ENCODE data around the gene INPP5F. TPM values are rescaled to one million over a fixed set of nuclear protein-coding genes. Genes with fewer than 3 reads are reported as not detected.
A peak's percentile ranks its signal among the peaks of the same experiment; 100 is the strongest.

The INPP5F gene
- polyA plus RNA-seq, 1 of the 3 experiments (the other 2 are of a cell fraction): 7.8 TPM

DNA sequence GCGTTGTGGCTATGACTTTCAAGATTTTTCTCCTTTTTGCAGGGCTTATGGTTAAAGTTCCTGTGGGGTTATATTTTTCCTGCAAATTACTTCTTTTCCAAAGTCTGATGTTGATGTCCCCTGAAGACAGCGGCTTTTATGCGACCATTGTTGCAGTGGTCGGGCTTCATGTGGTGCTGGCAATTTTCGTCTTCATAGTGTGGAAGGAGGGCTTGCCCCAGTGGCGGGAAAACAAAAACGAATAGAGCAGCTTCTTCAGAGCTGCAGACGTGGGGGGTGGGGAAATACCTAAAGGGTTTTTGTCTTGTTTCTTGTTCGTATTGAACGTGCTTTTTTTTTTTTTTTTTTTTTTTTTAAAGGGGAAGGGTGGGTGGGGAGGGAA lies 93.0 kb downstream of the INPP5F start:
- TF ChIP-seq YY1 (IDR thresholded peaks at IDR 0.05; ENCODE audit: low read depth): no peak
- TF ChIP-seq TCF12 (IDR thresholded peaks at IDR 0.05): no peak
- no peak for TF ChIP-seq FOXJ3 (CRISPR knock-in tag; IDR thresholded peaks at IDR 0.05)
- TF ChIP-seq, protein P1, sequence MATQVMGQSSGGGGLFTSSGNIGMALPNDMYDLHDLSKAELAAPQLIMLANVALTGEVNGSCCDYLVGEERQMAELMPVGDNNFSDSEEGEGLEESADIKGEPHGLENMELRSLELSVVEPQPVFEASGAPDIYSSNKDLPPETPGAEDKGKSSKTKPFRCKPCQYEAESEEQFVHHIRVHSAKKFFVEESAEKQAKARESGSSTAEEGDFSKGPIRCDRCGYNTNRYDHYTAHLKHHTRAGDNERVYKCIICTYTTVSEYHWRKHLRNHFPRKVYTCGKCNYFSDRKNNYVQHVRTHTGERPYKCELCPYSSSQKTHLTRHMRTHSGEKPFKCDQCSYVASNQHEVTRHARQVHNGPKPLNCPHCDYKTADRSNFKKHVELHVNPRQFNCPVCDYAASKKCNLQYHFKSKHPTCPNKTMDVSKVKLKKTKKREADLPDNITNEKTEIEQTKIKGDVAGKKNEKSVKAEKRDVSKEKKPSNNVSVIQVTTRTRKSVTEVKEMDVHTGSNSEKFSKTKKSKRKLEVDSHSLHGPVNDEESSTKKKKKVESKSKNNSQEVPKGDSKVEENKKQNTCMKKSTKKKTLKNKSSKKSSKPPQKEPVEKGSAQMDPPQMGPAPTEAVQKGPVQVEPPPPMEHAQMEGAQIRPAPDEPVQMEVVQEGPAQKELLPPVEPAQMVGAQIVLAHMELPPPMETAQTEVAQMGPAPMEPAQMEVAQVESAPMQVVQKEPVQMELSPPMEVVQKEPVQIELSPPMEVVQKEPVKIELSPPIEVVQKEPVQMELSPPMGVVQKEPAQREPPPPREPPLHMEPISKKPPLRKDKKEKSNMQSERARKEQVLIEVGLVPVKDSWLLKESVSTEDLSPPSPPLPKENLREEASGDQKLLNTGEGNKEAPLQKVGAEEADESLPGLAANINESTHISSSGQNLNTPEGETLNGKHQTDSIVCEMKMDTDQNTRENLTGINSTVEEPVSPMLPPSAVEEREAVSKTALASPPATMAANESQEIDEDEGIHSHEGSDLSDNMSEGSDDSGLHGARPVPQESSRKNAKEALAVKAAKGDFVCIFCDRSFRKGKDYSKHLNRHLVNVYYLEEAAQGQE (IDR thresholded peaks at IDR 0.05; ENCODE audit: low read depth, low read length): no peak
- TF ChIP-seq MEF2A (IDR thresholded peaks at IDR 0.05; ENCODE audit: borderline replicate concordance, low read depth): no peak
- TF ChIP-seq, protein P2, sequence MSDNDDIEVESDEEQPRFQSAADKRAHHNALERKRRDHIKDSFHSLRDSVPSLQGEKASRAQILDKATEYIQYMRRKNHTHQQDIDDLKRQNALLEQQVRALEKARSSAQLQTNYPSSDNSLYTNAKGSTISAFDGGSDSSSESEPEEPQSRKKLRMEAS (IDR thresholded peaks at IDR 0.05; ENCODE audit: low read depth): no peak
- no peak for TF ChIP-seq POLR2AphosphoS5 (IDR thresholded peaks at IDR 0.05; ENCODE audit: low read depth, low read length)
- TF ChIP-seq MXI1 (IDR thresholded peaks at IDR 0.05; ENCODE audit: low read depth, low read length): no peak
- TF ChIP-seq GATA2 (CRISPR knock-in tag; IDR thresholded peaks at IDR 0.05): no peak
- TF ChIP-seq, protein P3, sequence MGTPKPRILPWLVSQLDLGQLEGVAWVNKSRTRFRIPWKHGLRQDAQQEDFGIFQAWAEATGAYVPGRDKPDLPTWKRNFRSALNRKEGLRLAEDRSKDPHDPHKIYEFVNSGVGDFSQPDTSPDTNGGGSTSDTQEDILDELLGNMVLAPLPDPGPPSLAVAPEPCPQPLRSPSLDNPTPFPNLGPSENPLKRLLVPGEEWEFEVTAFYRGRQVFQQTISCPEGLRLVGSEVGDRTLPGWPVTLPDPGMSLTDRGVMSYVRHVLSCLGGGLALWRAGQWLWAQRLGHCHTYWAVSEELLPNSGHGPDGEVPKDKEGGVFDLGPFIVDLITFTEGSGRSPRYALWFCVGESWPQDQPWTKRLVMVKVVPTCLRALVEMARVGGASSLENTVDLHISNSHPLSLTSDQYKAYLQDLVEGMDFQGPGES (IDR thresholded peaks at IDR 0.05; ENCODE audit: low read depth, low read length): no peak
- TF ChIP-seq, protein P4, sequence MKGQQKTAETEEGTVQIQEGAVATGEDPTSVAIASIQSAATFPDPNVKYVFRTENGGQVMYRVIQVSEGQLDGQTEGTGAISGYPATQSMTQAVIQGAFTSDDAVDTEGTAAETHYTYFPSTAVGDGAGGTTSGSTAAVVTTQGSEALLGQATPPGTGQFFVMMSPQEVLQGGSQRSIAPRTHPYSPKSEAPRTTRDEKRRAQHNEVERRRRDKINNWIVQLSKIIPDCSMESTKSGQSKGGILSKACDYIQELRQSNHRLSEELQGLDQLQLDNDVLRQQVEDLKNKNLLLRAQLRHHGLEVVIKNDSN (IDR thresholded peaks at IDR 0.05; ENCODE audit: borderline replicate concordance, low read depth): no peak
- no peak for TF ChIP-seq TEAD4 (IDR thresholded peaks at IDR 0.05; ENCODE audit: borderline replicate concordance, insufficient read depth)
- TF ChIP-seq NRF1 (IDR thresholded peaks at IDR 0.05; ENCODE audit: low read depth, low read length): no peak
- TF ChIP-seq FOXM1 (IDR thresholded peaks at IDR 0.05; ENCODE audit: low read depth): no peak
- Histone ChIP-seq H4K20me1 (ENCODE audit: insufficient read depth) (no peaks in the 10 kb centered on the region), H3K9me3 (no peaks in the 10 kb centered on the region), H3K27ac (ENCODE audit: low read depth in 2 of 2, low read length in 1 of 2) (no peak overlapping the region), H3K36me3 (replicated peaks in 1 of 2; ENCODE audit: control insufficient read depth in 1 of 2, insufficient read depth in 2 of 2, low read length in 1 of 2) (peaks cover 6 to 22% of the 10 kb centered on the region in 2 experiments), H3K9ac (no peak overlapping the region), H3K79me2 (ENCODE audit: insufficient read depth) (no peaks in the 10 kb centered on the region), H3K27me3 (ENCODE audit: insufficient read depth) (no peaks in the 10 kb centered on the region), H3K4me1 (ENCODE audit: control insufficient read depth in 1 of 2, insufficient read depth in 2 of 2, low read depth in 1 of 2, low read length in 1 of 2) (no peaks in the 10 kb centered on the region), H3K4me2 (no peak overlapping the region), H3K9me2 (no peaks in the 10 kb centered on the region), H2AFZ (ENCODE audit: low read depth) (no peak overlapping the region), H3K4me3 (ENCODE audit: low read depth in 2 of 2, low read length in 1 of 2) (peak overlapping the region in 1 of 2 experiments; percentile 28; a peak in 1 of 4 replicates), H3F3A (replicated peaks; ENCODE audit: insufficient read depth) (peaks cover 8% of the 10 kb centered on the region)
- POLR2A ChIA-PET: interaction anchor here (0.6 kb wide), 1 partner anchor 67 kb away, joined by 9 read pairs; no protein-coding TSS in a partner anchor
- WGBS (ENCODE audit: low lambda C conversion rate): 67% methylated on average over 10 of the region's 10 CpGs
- CTCF ChIA-PET: interaction anchor here (0.7 to 1.0 kb wide), 3 partner anchors 20 to 94 kb away, joined by 3 read pairs; no protein-coding TSS in a partner anchor
- DNase-seq: peak; percentile 37

Measured in SK-N-SH (cell line).